Stimulated activated CD4-positive, alpha-beta T cell treated with anti-CD3 and anti-CD28 coated beads, TNF-alpha, amount 100 ng/mL, for 48 hours (primary cell): ENCODE data around the gene UNC13A.

Experiments used
- DNase-seq, 3 donors: peaks; one replicate each; pipeline ENCODE4 v3.0.0-alpha.2; 2020; ENCODE audit warnings: low read depth in 3 of 3

The UNC13A gene

DNA sequence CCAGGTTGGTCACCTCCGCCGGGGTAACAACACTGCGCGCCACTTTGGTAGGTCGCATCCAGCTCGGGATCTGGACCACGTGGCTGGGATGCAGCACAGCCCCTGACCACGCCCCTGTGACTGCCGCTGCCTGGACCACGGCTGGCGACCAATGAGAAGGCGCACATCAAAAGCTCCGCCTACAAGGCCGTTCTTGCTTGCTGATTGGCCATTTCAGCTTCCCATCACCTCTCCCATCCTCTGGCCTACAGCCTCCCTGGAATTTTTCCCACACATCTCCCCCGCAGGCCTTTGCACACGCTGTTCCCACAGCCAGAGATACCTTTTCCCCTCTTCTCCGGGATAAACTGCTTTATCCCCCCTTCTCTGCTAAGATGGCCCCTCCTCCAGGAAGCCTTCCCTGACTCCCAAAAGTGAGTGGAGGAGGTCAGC is 18.6 kb upstream of the UNC13A start:
- DNase-seq = no peak

DNA sequence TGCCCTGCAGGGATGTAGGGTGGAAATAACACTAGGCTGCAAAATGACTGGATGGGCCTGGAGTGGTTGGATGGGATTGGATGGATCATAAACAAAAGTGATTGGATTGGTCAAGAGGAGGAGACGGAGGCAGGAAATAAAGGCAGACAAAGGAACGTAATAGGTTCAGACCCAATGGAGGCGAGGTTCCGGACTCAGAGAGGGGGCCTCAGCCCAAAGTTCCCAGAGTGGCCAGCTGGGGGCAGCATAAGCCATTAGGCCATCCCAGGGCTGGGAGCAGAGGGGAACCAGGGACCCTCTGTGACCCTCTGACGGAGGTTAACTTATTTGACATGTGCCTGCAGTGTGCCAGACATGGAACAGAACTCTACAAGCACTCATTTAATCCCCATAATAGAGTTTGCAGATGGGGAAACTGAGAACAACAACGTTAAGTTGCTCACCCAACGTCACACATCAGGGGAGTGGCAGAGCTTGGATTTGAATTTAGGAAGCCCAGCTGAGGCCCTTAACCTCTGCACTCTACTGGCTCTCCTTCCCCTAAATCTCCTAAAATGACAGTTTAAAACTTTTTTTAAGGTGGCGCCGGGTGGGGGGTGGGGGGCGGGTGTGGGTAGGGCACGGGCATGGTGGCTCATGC is 15.8 kb upstream of the UNC13A start:
- peak; percentile 44 to 71 (median 54) for DNase-seq

DNA sequence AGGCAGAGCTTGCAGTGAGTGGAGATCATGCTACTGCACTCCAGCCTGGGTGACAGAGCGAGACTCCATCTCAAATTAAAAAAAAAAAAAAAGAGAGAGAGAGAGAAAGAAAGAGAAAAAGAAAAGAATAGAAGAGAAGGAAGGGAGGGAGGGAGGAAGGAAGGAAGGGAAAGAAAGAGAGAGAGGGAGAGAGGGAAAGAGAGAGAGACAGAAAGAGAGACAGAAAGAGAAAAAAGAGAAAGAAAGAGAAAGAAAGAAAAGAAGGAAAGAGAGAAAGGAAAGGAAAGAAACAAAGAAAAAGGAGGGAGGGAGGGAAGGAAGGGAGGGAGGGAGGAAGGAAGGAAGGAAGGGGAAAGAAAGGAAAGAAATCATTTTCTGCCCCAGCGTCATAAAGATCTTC is 7.0 kb upstream of the UNC13A start:
- no peak for DNase-seq

DNA sequence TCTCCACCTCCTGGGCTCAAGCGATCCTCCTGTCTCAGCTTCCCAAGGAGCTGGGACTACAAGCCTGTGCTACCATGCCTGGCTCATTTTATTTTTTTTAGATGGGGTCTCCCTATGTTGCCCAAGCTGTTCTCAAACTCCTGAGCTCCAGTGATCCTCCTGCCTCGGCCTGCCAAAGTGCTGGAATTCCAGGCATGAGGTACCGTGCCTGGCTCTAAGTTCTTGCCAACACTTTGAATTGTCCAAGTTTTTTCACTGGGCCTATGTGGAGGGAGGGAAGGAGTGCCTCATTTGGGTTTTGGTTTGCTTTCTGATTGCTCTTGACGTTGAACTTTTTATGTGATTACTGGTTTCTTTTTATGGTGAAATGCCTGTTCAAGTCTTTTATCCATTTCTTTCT is 4.4 kb upstream of the UNC13A start:
- no peak for DNase-seq

DNA sequence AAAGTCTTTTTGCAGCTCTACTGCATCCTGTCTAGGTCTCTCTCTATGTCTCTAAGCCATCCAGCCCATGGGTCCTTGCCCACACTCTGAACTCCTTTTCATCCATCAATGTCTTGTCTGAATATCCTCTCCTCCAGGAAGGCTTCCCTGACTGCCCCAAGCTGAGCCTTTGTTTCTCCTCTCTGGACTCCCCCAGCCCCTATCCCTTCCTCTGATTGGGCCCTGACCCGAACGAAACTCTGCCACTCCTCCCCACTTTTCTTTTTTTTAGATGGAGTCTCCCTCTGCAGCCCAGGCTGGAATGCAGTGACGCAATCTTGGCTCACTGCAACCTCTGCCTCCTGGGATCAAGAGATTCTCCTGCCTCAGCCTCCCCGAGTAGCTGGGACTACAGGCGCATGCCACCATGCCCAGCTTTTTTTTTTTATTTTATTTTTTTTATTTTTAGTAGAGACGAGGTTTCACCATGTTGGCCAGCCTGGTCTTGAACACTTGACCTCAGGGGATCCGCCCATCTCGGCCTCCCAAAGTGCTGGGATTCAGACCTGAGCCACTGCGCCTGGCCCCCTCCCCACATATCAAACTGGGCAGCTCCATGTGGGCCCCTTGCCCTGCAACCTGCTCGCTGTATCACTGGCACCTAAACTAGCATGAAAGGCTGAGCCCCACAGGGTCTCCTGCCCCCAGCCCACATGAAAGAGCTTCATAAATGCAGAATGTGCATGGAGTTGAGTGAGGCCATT is 870 bp upstream of the UNC13A start:
- no peak for DNase-seq

DNA sequence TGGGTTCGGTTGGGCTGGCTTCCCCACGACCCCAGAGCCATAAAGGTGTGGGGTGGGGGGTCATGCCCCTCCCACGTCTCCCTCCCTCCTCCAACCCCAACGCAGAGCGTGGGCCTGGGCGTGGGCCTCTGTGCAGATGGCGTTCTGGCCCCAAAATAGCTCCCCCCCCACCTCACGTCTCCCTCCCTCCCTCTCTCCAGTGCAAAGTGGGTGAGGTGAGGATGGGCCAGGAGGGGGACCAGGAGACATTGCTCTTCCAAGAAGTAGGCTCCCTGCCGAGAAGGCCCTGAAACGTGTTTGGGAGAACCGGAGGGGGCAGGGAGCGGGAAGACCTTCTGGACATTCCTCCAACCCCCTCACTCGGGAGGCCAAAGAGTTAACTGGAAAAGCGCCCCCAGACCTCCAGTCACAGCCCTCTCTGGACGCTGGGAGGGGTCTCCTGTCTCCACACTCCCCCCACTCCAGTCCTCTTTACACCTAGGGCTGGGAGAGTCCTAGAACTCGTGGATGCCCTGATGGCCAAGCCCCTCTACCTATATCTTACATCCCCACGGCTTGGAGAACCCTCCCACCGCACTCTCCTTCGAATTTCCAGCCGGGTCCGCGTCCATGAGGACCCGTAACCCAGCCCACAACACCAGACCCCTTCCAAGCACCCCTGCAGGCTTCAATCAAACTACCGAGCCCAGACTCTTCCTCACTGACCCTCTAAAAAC is 855 bp downstream of the UNC13A start:
- no peak for DNase-seq

DNA sequence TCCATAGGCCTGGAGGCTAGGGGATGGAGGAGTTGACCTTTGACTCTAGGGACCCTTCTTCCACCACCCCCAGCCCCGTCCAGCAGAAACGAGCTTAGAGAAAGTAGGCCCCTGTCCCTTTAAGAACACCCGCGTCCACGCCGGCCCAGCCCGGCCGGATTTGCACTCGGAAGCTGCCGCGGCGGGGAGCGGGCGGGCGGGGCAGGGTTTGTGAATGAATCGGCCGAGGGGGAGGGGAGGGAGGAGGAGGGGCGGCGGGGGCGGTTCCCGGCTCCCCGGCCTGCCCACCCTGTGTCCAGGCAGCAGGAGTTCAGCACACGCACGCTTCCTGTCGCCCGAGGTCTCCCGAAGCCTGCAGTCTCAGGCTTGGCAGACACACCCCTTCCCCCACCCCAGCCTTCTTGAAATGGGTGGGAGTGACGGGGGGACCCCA is 1.5 kb downstream of the UNC13A start:
- DNase-seq = no peak

DNA sequence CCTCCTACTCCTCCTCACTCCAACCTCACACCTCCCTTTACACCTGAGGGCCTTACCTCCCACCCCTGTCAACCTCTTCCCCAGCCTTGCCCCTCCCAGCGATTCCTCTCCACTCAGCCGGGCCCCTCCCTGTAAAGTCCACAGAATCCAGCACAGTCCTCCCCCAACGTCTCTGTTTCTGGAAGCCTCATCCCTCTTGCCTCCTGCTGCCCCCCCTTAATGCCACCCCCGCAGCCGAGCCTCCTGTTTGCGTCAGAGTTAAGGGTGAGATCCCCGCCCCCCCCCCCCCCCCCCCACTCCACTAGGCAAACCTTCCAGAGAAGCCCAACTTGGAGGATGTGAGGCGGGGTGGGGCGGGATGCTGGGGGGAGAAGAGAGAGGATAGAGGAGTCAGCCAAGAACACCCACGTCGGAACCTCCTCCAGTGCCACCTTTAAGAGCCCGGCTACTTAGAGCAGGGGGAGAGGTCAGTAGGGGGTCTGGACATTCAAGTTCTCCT is 2.1 kb downstream of the UNC13A start:
- DNase-seq = no peak

DNA sequence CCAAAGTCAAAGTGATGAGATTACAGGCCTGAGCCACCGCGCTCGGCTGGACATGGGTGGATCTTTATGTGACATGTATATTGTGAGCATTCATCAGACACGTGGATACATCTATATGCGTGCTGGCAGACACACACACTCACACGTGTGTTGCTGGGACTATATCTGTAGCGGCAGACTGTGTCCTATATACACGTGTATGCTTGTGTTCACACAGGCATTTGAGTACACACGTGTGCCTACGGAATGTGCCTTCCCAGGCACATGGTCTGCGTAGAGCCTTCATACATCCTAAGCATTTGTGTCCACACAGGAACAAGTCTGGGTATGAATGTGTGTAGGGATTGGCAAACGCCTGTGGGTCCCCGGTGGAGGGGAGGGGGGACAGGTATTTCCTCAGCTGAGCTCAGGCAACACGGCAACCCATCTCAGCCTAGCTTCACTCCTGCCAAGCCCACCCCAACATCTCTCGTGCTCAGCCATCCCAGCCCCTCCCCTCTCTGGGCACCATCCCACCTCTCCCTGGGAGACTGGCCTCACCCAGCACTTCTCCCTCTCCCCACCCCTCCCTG is 2.6 kb downstream of the UNC13A start:
- DNase-seq = no peak

DNA sequence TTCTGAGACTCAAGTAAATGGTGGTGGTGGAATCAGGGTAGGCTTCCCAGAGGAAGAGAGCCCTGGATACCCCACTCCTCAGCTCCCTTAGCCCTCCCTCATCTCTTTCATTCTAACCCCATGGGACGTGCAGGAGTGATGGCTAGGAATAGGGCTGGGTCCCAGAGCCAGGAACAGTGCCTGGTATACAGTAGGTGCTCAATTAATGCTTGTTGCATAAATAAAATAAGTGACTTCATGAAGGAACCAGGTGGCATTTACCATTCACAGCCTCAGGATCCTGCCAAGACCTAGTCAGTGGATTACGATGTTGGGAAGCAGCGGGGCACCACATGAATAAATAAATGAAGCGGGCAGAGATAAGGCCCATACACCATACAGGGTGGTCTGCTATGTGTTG is 3.9 kb downstream of the UNC13A start:
- no peak for DNase-seq

DNA sequence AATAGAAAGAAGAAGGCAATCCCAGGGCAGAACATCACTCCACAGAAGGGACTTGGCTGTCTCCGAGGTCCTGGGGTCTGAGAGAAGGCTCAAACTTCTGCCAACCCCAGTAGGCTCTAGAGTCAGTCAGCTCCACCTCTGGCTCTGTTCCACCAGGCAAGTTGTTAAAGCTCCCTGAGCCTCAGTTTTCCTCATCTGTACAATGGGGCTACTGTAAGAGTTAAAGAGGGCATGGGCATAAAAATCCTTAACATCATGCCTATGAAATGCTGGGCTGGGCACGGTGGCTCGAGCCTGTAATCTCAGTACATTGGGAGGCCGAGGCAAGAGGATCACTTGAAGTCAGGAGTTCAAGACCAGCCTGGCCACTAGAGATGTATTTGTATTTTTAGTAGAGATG is 5.1 kb downstream of the UNC13A start:
- DNase-seq = no peak

DNA sequence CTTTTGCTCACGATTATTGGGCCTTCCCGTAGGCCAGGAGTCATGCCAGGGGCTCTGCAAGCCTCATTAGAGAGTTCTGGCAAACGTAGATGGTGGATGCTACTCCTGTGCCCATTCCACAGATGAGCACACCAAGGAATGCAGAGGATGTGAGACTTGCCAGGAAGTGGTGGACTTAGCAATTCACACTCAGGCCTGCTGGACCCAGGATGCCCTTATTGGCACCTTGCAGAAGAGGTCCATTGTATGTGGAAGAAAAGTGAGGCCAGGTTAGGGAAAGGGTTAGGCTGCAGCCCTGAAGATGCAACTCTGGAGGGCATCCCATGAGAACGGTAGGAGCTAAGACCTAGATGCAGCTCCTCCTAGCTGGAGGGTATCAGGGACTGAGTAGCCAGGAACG is 5.9 kb downstream of the UNC13A start:
- DNase-seq = no peak

DNA sequence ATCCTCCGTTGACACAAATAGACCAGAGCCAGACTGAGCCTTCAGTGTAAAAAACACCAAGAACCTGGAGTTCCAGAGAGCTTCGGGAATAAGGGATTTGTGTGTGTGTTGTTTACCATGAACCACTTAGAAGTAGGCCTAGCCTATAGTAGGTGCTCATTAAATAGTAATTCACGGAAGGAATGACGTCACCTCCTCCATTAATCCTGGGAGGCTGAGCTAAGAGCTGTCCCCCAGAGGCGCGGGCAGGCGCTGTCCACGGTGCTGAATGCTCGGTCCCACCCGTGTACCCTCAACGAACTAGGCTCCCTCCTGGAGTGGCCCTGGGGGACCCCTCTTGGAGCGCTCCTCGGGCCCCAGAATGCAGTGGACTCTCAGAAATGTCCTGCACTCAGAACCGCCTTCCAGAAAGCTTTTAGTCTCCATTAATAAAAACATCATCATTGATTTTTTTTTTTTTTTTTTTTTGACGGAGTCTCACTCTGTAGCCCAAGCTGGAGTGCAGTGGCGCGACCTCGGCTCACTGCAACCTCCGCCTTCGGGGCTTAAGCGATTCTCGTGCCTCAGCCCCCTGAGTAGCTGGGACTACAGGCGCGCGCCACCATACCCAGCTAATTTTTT is 6.5 kb downstream of the UNC13A start:
- no peak for DNase-seq

DNA sequence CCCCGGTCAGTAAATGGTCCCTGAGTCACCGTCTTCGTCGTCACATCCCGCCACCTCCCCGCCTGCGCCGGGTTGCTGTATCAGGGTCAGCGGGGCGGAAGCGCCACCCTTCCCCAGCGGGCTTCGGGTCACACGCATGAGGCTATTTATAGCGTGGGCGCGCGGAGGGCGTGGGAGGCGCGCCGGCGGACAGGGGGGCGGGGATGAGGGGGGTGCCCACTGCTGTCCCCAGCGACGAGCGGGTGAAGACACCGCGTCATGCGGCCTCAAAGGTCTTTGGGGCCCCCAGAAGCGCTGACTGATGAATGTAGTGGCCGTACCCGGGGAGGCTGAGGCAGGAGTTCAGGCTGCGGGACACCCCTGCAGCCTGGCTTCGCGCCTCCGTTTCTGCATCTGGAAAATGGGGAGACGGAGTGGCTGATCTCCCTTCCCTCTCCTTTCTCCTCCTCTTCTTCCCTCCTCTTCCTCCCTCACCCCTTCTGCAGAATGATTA is 7.9 kb downstream of the UNC13A start:
- DNase-seq = peak; percentile 8 to 24 (median 9)

DNA sequence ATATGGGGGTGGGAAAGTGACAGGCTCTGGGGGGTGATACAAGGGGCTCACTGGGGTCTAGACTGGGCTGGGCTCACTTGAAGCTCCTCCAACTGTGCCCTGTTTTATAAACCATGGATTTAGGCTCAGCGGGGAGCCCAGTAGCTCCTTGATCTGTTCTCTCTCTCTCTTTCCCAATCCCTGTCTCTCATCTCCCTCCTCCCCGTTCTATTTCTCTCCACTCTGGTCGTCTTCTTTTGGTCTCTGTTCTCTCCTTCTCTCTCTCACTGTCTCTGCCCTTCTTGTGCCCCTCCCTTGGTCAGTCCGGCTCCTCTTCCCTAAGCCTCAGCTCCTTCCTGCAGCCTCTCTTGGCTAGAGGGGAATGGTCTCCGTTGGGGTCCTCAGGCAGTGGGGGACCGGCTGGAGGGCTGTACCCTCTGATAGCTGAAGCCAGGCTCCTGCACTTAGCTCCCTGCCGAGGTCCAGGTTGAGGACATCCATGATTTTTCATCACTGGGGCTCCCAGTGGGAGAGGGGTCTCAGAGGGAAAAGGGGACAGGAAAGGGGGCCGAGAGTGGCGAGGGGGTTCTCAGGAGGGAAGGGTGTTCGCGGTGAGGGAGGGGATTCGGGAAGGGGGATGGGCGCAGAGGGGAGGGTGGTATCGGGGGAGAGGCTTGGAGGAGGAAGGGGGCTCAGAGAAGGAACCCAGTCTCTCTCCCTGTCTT is 8.5 kb downstream of the UNC13A start:
- no peak for DNase-seq

DNA sequence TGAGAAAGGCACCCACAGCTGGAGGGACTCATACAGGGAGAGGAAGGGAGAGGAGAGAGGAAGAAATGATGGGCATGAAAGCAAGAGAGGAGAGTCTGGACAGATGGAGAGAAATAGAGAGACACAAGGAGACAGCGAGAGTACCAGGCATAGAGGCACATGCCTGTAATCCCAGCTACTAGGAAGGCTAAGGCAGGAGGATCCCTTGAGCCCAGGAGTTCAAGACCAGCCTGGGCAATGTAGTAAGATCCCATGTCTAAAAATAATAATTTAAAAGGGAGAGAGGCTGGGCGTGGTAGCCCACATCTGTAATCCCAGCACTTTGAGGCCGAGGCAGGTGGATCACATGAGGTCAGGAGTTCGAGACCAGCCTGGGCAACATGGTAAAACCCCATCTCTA is 9.3 kb downstream of the UNC13A start:
- DNase-seq = no peak

DNA sequence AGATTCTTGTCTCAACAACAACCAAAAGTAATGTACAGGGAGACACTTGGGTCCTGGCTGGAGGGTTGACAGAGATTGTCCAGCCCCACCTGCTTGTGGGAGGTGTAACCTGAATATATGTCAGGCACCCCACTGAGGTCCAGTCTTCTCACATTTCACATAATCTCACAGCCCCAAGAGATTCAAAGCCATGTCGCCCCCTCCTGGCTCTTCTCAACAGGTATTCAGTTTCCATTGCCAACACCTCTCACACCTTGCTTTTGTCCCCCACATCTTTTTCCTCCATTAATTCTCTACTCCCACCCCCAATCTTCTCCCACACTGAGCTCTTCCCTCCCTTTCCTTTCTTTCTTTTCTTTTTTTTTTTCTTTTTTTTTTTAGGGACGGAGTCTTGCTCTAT is 11.2 kb downstream of the UNC13A start:
- no peak for DNase-seq

DNA sequence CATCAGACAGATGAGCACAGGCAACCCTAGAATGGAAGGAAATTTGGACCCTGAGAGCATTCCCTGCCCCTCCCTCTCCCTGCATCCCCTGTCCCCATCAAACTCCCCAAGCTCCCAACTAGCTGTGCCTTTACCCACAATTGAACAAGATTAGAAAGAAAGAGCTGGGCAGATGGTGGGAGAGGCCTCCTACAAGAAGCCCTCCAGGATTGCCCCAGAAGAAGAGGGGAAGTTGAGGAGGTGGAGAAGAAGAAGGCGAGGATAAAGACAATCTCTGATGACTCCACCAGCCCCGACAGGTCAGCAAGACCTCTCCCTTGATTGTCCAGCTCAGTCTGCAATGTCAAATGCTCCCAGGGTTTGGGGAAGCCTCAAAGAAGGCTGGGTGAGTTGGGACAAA is 11.9 kb downstream of the UNC13A start:
- no peak for DNase-seq

DNA sequence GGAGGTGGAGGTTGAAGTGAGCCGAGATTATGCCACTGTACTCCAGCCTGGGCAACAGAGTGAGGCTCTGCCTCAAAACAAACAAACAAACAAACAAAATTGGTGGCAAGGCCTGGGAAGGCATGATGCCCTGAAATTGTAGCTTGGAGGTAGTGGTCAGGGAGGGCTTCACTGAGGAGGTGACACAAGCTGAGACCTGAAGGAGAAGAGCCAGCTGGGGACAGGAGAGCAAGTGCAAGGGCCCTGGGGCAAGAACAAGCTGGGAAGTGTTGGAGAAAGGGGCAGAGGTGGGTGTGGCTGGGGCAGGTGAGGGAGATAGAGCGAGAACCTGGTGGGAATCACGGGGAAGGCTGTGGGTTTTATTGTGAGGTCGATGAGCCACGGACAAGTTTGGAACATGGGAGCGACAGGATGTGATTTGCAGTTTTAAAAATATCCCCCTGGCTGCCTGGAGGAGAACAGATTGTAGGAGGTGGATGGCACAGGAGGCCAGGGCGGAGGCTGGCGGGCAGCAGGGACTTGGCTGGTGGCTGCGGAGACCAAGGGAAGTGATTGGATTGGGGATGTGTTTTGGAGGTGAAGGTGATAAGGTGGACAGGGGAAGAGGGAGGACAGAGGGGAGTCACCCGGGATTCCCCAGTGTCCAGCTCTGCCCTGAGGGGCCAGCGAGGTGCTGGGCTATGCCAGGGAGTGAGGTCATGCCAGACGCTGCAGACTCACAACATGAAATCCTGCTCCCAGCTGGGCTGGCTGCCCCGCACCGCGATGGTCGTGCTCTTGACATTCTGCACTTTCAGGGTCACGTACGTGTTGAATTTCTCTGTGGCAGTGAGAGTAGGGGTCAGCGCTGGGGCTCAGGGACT is 14.0 kb downstream of the UNC13A start:
- no peak for DNase-seq

DNA sequence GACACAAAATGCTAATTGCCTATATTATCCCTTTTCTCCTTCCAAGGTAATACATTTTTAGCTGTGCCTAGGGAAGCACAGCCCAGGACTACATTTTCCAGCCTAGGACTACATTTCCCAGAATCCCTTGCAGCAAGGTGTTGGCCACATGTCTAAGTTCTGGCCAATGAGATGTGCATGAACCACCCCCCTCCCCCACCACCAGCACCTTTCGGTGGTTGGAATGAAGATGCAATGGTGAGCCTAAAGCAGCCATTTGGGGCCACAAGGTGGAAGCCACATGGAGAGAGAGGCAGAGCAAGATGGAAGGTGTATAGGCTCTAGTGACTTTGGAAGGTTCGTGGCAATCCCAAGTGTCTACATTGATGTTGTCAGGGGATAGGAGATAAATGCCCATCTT is 16.2 kb downstream of the UNC13A start:
- DNase-seq = peak in 2 of 3 donors; percentile 14 to 30
